ENCODE measurements around the gene FGF3. TPM values are rescaled to one million over a fixed set of nuclear protein-coding genes. Genes with fewer than 3 reads are reported as not detected.

The FGF3 gene
- total and polyA plus RNA-seq, 10 of the 15 experiments (the other 5 are each of a cell fraction or from before 2014, with no cell fraction given), result not detected

GRCh38 chr11:69771466-69771865, 47.8 kb downstream of the FGF3 start:
- no peak overlapping the region for H3K4me3 ChIP-seq
- H3K27me3 ChIP-seq (replicated peaks in 1 of 2; ENCODE audit: control insufficient read depth in 2 of 2, insufficient read depth in 2 of 2, low read length in 1 of 2), result peaks cover 0 to 2% of the 10 kb centered on the region in 2 experiments; a peak in 2 of 4 replicates
- H3K9me3 ChIP-seq (replicated peaks; ENCODE audit: control insufficient read depth, insufficient read depth, low read length), result no peaks in the 10 kb centered on the region
- RAD21 ChIA-PET (ENCODE audit: unreplicated experiment), result no interaction called here
- intact Hi-C loops (cut with micrococcal nuclease; ENCODE audit: unreplicated experiment) (no loop called here), in situ Hi-C loops (cut with MboI) (no loop called here)
- no peaks in the 10 kb centered on the region for H3K79me2 ChIP-seq (ENCODE audit: control insufficient read depth, insufficient read depth, low read length)
- no peak overlapping the region for H3K4me2 ChIP-seq (ENCODE audit: control insufficient read depth, insufficient read depth)
- POLR2A ChIA-PET, result no interaction called here
- no peaks in the 10 kb centered on the region for H4K20me1 ChIP-seq (ENCODE audit: control insufficient read depth, insufficient read depth)
- no peak for DNase-seq (ENCODE audit: low read depth, low spot score)
- SMC1A ChIA-PET (ENCODE audit: uncharacterized antibody, unreplicated experiment), result no interaction called here
- CTCF ChIA-PET, result no interaction called here
- TF ChIP-seq MYB (IDR thresholded peaks at IDR 0.05; ENCODE audit: borderline replicate concordance, low read depth, low read length) (no peak), EGR1 (IDR thresholded peaks at IDR 0.05; ENCODE audit: borderline replicate concordance in 1 of 2, low read depth in 2 of 2, low read length in 2 of 2) (no peak), ZNF24 (IDR thresholded peaks at IDR 0.05) (no peak), SMAD1 (IDR thresholded peaks at IDR 0.05; ENCODE audit: low read depth, partially characterized antibody) (no peak), HSF1 (IDR thresholded peaks at IDR 0.05; ENCODE audit: low read depth, low read length) (no peak), SIX5 (IDR thresholded peaks at IDR 0.05; ENCODE audit: low read depth, low read length, severe bottlenecking) (no peak), IRF5 (IDR thresholded peaks at IDR 0.05; ENCODE audit: borderline replicate concordance) (no peak), PBX3 (IDR thresholded peaks at IDR 0.05; ENCODE audit: insufficient replicate concordance, low read depth, low read length) (no peak), POLR2A (IDR thresholded peaks at IDR 0.05; ENCODE audit: low read depth, low read length) (no peak), RUNX3 (IDR thresholded peaks at IDR 0.05; ENCODE audit: low read length) (no peak), PKNOX1 (IDR thresholded peaks at IDR 0.05) (no peak), PAX8 (IDR thresholded peaks at IDR 0.05) (no peak)
- H3K9ac ChIP-seq (ENCODE audit: control insufficient read depth, insufficient read depth, low read length), result no peak overlapping the region
- H2AFZ ChIP-seq (ENCODE audit: control insufficient read depth, low read depth, low read length), result no peak overlapping the region
- H3K4me1 ChIP-seq (ENCODE audit: control insufficient read depth, insufficient read depth, low read length), result no peaks in the 10 kb centered on the region
- FAIRE-seq, result no peak
- BruUV-seq (replicated peaks), result no TSS peak
- 21% methylated on average over 7 of the region's 7 CpGs for WGBS (ENCODE audit: insufficient coverage, insufficient replicate concordance, low lambda C conversion rate, missing lambda C conversion rate)
- H3K36me3 ChIP-seq (ENCODE audit: control insufficient read depth in 2 of 2, insufficient read depth in 2 of 2, low read length in 1 of 2), result no peaks in the 10 kb centered on the region
- ATAC-seq, result no peak
- no peak overlapping the region for H3K27ac ChIP-seq (ENCODE audit: control insufficient read depth, insufficient read depth)
